ENCODE results near the gene HMCN2.

HMCN2 gene

DNA sequence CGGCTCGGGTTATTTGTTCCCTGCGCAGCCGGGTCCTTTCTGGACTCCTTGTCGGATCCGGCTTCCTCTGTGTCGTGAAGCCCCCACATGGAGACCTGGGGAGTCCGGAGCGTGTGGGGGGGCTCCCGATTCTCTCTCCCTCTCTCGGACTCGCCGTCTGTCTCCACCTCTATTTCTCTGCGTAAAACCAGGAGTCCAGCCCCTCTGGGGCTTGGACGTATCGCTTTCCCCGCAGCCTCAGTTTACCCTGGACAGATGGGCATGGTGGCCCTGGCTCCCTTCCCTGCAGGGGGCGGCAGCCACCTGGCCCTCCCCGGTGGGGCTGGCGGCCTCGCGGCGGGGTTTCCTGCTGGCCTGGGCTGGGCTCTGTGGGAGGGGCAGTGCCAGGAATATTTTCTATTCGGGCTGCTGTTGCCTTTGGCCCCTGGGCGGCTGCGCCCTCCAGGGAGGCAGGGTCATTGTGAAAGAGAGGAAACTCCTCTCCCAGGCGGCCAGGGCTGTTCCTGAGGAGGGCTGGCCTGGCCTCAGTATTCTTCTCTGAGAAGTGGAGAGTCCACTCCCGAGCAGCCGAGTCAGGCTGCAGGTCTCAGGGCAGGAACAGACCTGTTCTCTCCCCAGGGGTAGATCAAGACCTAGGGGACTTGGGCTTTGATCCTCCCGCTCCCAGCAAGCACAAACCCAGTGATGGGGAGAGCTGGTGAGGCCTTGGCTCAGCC is 179.9 kb downstream of the HMCN2 start:
- TF ChIP-seq, protein P1, sequence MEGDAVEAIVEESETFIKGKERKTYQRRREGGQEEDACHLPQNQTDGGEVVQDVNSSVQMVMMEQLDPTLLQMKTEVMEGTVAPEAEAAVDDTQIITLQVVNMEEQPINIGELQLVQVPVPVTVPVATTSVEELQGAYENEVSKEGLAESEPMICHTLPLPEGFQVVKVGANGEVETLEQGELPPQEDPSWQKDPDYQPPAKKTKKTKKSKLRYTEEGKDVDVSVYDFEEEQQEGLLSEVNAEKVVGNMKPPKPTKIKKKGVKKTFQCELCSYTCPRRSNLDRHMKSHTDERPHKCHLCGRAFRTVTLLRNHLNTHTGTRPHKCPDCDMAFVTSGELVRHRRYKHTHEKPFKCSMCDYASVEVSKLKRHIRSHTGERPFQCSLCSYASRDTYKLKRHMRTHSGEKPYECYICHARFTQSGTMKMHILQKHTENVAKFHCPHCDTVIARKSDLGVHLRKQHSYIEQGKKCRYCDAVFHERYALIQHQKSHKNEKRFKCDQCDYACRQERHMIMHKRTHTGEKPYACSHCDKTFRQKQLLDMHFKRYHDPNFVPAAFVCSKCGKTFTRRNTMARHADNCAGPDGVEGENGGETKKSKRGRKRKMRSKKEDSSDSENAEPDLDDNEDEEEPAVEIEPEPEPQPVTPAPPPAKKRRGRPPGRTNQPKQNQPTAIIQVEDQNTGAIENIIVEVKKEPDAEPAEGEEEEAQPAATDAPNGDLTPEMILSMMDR (IDR thresholded peaks at IDR 0.05; ENCODE audit: insufficient read depth, low read depth, low read length, missing control alignments): no peak
- H3K4me3 ChIP-seq (ENCODE audit: low read length): peak overlapping the region; percentile 55
- peak; percentile 60 for DNase-seq (ENCODE audit: low read depth)

DNA sequence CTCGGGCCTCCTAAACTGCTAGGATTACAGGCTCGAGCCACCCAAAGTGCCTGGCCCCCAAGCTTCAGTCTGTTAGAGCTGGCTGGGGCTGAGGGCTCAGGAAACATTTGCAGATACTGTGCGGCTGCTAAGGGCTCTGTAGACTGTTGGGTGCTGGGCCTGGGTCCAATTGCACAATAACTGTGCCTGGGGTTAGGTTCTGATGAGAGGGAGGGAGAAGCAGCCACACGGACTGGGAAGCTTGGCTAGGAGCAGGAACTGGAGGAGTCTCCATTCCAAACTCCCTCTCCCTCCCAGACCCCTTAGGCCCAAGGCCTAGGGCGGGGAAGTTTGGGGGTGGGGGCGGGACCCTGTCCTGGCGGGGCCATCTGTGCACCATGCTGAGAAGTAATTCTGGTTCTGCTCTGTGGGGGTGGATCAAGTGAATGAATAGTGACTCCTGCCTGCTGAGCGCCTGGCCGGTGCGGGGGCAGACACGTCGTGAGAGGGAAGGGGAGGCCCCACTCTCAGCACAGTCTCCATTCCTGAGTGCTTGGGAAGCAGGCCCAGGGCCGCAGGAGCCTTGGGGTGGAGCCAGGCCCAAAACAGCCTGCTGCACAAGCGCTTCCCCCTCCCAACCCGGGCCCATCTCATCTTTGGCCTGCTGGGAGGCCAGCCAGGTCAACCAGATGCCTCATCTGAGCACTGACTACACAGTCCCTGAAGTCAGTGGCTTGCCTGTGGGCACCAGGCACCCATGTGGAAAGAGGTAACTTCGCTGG is 180.7 kb downstream of the HMCN2 start:
- peak overlapping the region; percentile 55 for H3K4me3 ChIP-seq (ENCODE audit: low read length)
- peak; percentile 75 for DNase-seq (ENCODE audit: low read depth)
- TF ChIP-seq, protein P1 (IDR thresholded peaks at IDR 0.05; ENCODE audit: insufficient read depth, low read depth, low read length, missing control alignments): no peak

DNA sequence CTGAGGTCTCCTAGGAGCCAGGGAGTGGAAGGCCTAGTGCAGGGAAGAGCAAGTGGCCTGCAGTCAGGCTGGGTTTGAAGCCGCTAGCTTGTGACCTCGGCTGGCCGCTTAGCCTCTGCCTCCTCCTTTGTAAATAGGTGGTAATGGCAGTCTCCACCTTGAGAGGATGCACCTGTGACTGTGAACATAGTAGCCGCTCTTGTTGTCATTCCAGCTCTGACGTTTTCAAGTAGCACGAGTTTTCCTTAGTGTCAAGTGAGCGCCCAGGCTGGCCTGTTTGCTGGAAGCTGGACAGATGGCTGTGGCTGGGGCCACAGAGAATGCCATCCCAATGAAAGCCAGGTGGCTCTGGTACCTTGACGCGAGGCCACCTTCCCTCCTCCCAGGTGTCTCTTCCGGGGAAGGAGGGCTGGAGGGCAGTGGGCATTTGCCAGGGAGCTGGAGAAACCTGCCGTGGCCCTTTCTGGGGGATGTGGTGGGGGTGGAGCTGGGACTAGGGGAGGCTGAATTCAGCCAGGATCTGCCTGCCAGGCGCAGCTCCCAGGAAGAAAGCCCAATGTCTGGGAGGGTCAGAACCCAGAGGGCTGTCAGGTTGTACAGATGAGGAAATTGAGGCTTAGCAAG is 181.7 kb downstream of the HMCN2 start:
- no peak overlapping the region for H3K4me3 ChIP-seq (ENCODE audit: low read length)
- TF ChIP-seq, protein P1 (IDR thresholded peaks at IDR 0.05; ENCODE audit: insufficient read depth, low read depth, low read length, missing control alignments): no peak
- no peak for DNase-seq (ENCODE audit: low read depth)

DNA sequence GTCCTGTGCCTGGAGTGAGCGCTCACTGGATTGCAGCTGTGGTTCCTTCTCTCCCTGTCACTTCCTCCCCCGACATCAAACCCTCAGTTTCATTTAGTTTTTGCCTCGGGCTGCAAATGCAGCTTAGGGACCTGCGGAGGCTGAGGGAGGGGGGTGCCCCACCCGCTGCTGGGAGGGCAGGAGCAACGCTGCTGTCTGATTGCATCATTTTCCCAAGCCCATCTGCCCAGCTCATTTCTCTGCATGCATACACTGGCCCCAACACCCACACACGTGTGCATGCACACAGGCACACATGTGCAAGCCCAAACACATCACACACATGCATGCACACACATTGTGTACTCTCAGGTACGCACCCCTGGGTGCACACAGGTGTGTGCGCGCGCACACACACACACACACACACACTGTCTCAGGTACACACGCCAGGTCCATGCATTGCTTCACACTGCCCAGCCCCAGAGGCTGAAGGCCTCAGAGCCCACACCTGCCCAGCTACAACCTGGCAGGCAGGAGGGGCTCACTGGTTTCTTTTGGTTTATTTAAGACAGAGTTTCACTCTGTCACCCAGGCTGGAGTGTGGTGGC is 182.6 kb downstream of the HMCN2 start:
- TF ChIP-seq, protein P1 (IDR thresholded peaks at IDR 0.05; ENCODE audit: insufficient read depth, low read depth, low read length, missing control alignments): no peak
- H3K4me3 ChIP-seq (ENCODE audit: low read length): no peak overlapping the region
- peak; percentile 36 for DNase-seq (ENCODE audit: low read depth)

DNA sequence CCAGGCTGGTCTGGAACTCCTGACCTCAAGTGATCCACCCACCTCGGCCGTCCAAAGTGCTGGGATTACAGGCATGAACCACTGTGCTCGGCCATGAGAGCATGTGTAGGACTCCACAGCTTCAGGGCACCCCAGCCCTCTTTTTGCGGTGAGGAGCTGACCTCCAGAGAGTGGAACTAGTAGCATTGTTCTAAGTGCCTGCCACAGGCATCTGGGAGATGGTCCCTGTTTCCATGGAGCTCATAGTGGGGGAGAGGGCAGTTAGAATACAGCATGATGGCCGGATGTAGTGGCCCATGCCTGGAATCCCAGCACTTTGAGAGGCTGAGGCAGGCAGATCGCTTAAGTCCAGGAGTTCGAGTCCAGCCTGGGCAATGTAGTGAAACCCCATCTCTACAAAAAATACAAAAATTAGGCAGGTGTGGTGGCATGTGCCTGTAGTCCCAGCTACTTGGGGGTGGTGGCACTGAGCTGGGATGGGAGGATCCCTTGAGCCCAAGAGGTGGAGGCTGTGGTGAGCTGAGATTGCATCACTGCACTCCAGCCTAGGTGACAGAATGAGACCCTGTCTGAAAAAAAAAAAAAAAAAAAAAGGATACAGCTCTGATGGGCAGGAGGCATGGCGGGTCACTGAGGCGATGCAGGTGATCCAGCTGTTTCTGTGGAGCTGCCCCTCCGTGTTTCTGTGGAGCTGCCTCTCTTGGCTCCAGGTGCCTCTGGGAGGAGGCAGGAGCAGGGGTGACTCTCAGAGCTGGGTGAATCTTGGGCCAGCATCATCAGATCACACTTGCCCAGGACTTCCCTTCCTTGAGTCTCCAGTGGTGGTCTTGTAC is 183.4 kb downstream of the HMCN2 start:
- H3K4me3 ChIP-seq (ENCODE audit: low read length): no peak overlapping the region
- DNase-seq (ENCODE audit: low read depth): no peak
- TF ChIP-seq, protein P1 (IDR thresholded peaks at IDR 0.05; ENCODE audit: insufficient read depth, low read depth, low read length, missing control alignments): no peak

DNA sequence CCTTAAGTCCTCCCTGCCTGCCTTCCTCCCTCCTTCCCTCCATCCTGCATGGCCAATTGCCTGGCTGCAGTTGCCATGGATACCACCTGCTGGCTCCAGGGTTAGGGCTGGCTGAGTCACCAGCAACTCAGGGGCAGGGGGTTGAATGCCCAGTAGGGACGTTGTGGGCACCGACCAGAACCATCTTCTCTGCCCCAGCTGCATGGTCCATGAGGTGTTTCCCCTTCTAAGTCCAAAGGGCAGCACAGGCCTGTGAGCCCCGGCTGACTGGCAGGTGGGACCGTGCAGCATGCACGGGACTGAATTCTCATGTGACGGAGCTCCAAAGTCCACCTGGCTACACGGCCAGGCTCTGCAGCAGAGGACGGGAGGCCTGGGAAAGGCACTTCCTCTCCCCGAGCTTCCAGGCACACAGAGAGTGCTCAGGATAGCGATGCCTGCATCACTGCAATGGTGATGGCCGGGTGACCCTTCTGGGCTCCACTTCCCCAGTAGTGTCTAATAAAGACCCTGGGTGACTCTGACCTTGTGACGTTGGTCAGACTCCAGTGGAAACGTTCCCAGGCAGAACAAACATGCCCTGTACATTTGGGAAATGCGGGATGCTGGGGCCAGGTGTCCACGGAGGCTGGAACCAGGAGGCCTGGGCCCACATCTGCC is 184.9 kb downstream of the HMCN2 start:
- no peak for DNase-seq (ENCODE audit: low read depth)
- TF ChIP-seq, protein P1 (IDR thresholded peaks at IDR 0.05; ENCODE audit: insufficient read depth, low read depth, low read length, missing control alignments): no peak
- H3K4me3 ChIP-seq (ENCODE audit: low read length): no peak overlapping the region

Data from epithelial cell of esophagus (primary cell).